A549 (cell line): Measurements from ENCODE around the gene MAP3K4.

Experiments
- CTCF ChIP-seq: fragments of >200 bp; sonication (Bioruptor Twin); formaldehyde crosslinking; IDR thresholded peaks from 3 replicates; pipeline ENCODE4 v1.5.1; 2016
- ESRRA ChIP-seq: fragments of 150-350 bp; IDR thresholded peaks from 2 replicates; pipeline ENCODE4 v1.6.1; 2014; ENCODE audit warnings: mild to moderate bottlenecking, low read length, borderline replicate concordance
- PHF8 ChIP-seq: fragments of 200-600 bp; sonication (generic); IDR thresholded peaks from 2 replicates; pipeline ENCODE4 v1.6.1; 2016; ENCODE audit warnings: low read depth, mild to moderate bottlenecking, antibody characterized with exemption, moderate library complexity, borderline replicate concordance
- REST ChIP-seq: fragments of 200-600 bp; sonication (generic); IDR thresholded peaks from 2 replicates; pipeline ENCODE4 v1.6.1; 2016; ENCODE audit warnings: antibody characterized with exemption, mild to moderate bottlenecking, moderate library complexity
- RFX5 ChIP-seq: fragments of 450-650 bp; IDR thresholded peaks from 2 replicates; pipeline ENCODE4 v1.7.1; 2014; ENCODE audit warnings: antibody characterized with exemption, mild to moderate bottlenecking, moderate library complexity

GRCh38 chr6:161100072-161100471 is 108.5 kb downstream of the MAP3K4 start:
- TF ChIP-seq PHF8, result no peak
- TF ChIP-seq CTCF, result no peak
- TF ChIP-seq ESRRA, result no peak
- TF ChIP-seq REST, result no peak
- no peak for TF ChIP-seq RFX5
